ENCODE data around the gene ZNF281.
A peak's percentile ranks its signal among the peaks of the same experiment; 100 is the strongest.
"Not testable (repeated sequence)": the region's sequence is repeated elsewhere in the genome, so short reads cannot be mapped to it uniquely, and the experiment has no call there.

Gene ZNF281

GRCh38 chr1:200432586-200432985 is 22.8 kb upstream of the ZNF281 start:
- no peak for DNase-seq (ENCODE audit: extremely low read depth in 1 of 2, low read depth in 1 of 2)

- DNase-seq (ENCODE audit: extremely low read depth in 1 of 2, low read depth in 1 of 2), result no peak
Measured at GRCh38 chr1:200429221-200429751, 19.4 kb upstream of the ZNF281 start.

- no peak for DNase-seq (ENCODE audit: extremely low read depth in 1 of 2, low read depth in 1 of 2)
Measured at GRCh38 chr1:200428482-200429205, 18.8 kb upstream of the ZNF281 start.

GRCh38 chr1:200427744-200428143 is 17.9 kb upstream of the ZNF281 start:
- DNase-seq (ENCODE audit: extremely low read depth in 1 of 2, low read depth in 1 of 2), result no peak

GRCh38 chr1:200426196-200426595 is 16.4 kb upstream of the ZNF281 start:
- DNase-seq (ENCODE audit: extremely low read depth in 1 of 2, low read depth in 1 of 2), result no peak

- DNase-seq (ENCODE audit: extremely low read depth in 1 of 2, low read depth in 1 of 2), result no peak
Measured at GRCh38 chr1:200423235-200423634, 13.4 kb upstream of the ZNF281 start.

GRCh38 chr1:200422211-200422610 is 12.4 kb upstream of the ZNF281 start:
- DNase-seq (ENCODE audit: extremely low read depth in 1 of 2, low read depth in 1 of 2), result no peak

- no peak for DNase-seq (ENCODE audit: extremely low read depth in 1 of 2, low read depth in 1 of 2)
Measured at GRCh38 chr1:200415789-200416593, 6.2 kb upstream of the ZNF281 start.

- no peak for DNase-seq (ENCODE audit: extremely low read depth in 1 of 2, low read depth in 1 of 2)
Measured at GRCh38 chr1:200415227-200415626, 5.4 kb upstream of the ZNF281 start.

- DNase-seq (ENCODE audit: extremely low read depth in 1 of 2, low read depth in 1 of 2), result no peak
Measured at GRCh38 chr1:200414657-200415056, 4.8 kb upstream of the ZNF281 start.

- not testable (repeated sequence) for DNase-seq (ENCODE audit: extremely low read depth in 1 of 2, low read depth in 1 of 2)
Measured at GRCh38 chr1:200413766-200414165, 3.9 kb upstream of the ZNF281 start.

- DNase-seq (ENCODE audit: extremely low read depth in 1 of 2, low read depth in 1 of 2), result no peak
Measured at GRCh38 chr1:200411406-200412257, 1.8 kb upstream of the ZNF281 start.

- DNase-seq (ENCODE audit: extremely low read depth in 1 of 2, low read depth in 1 of 2), result no peak
Measured at GRCh38 chr1:200410566-200410878, 686 bp upstream of the ZNF281 start.

GRCh38 chr1:200409203-200409760 is 554 bp downstream of the ZNF281 start:
- peak; percentile 12 to 15 for DNase-seq (ENCODE audit: extremely low read depth in 1 of 2, low read depth in 1 of 2)

GRCh38 chr1:200406161-200406797 is 3.6 kb downstream of the ZNF281 start:
- no peak for DNase-seq (ENCODE audit: extremely low read depth in 1 of 2, low read depth in 1 of 2)

GRCh38 chr1:200405264-200405663 is 4.6 kb downstream of the ZNF281 start:
- DNase-seq (ENCODE audit: extremely low read depth in 1 of 2, low read depth in 1 of 2), result no peak

- no peak for DNase-seq (ENCODE audit: extremely low read depth in 1 of 2, low read depth in 1 of 2)
Measured at GRCh38 chr1:200401708-200402107, 8.1 kb downstream of the ZNF281 start.

GRCh38 chr1:200401263-200401662 is 8.6 kb downstream of the ZNF281 start:
- no peak for DNase-seq (ENCODE audit: extremely low read depth in 1 of 2, low read depth in 1 of 2)

- DNase-seq (ENCODE audit: extremely low read depth in 1 of 2, low read depth in 1 of 2), result no peak
Measured at GRCh38 chr1:200400556-200400955, 9.3 kb downstream of the ZNF281 start.

- DNase-seq (ENCODE audit: extremely low read depth in 1 of 2, low read depth in 1 of 2), result no peak
Measured at GRCh38 chr1:200399860-200400259, 10.0 kb downstream of the ZNF281 start.

All from stimulated activated CD8-positive, alpha-beta memory T cell treated with anti-CD3 and anti-CD28 coated beads, Interleukin-7, amount 100 ng/mL, for 48 hours (primary cell).